GM21515 (cell line): Measurements from ENCODE around the gene KANK2.
"Not testable (repeated sequence)": the region's sequence is repeated elsewhere in the genome, so short reads cannot be mapped to it uniquely, and the experiment has no call there.

Experiments used
- ATAC-seq: cut with Tn5 transposase; IDR thresholded peaks from one replicate; pipeline ENCODE4 v1.9.1; 2021; ENCODE audit not compliant: unreplicated experiment

KANK2 gene

GRCh38 chr19:11142528-11143171 is 54.7 kb downstream of the KANK2 start:
- no peak for ATAC-seq

GRCh38 chr19:11141937-11142527 is 55.3 kb downstream of the KANK2 start:
- ATAC-seq: no peak

- no peak for ATAC-seq
Measured at GRCh38 chr19:11140896-11141295, 56.4 kb downstream of the KANK2 start.

- not testable (repeated sequence) for ATAC-seq
Measured at GRCh38 chr19:11140023-11140538, 57.3 kb downstream of the KANK2 start.

DNA sequence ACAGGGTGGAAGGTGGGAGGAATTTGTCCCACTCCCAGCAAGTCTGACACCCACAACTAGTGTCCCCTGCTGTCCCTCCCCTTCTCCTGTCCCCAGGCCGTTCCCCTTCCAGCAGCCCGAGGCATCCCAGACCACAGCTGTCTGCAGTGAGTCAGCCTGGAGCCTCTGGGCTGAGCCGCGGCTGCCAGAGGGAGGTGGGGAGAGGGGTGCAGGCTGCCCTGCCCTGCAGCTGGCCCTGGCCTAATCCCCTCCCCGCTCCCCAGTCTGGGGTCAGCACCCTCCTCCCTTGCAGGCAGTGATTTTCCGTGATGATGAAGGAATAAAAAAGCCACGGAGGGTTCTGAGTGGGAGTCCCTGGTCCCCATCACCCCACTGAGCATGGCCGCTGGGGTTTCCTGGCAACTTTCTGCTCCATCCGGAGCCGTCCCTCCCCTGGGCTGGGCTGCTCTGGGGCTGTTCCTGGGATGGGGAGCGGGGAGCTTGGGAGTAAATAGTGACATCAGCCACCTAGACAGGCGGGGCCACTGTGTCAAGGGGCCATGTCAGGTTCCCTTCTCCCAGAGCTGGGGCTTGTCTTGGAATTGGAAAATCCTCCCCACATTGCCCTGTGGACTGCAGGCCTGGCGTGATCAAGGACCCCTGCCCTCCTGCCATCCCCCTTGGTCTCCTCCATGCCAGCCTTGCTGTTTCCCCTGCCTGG is 58.6 kb downstream of the KANK2 start:
- no peak for ATAC-seq

- no peak for ATAC-seq
Measured at GRCh38 chr19:11137542-11138384, 59.6 kb downstream of the KANK2 start.

DNA sequence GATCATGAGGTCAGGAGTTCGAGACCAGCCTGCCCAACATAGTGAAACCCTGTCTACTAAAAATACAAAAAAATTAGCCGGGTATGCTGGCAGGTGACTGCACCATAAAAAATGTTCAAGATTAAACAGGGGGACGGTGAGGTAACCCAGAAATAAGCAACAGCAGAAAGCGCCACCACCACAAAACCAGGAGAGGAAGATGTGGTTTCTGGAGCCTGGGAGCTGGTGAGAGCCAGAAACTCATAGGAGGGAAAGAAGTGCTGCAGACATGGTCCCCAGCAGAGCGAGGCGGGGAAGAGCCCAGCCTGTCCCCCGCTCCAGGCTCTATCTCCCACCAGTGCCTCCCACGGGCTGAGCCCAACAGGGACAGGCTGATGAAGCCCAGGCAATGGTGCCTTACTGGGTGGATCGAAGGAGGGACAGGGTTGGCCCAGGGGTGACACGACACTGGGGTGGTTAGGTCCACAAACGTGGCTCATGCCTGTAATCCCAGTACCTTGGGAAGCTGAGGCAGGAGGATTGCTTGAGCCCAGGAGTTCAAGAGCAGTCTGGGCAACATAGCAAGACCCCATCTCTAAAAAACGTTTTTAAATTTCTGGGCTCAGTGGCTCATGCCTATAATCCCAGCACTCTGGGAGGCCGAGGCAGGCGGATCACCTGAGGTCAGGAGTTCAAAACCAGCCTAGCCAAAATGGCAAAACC is 60.8 kb downstream of the KANK2 start:
- ATAC-seq: no peak

DNA sequence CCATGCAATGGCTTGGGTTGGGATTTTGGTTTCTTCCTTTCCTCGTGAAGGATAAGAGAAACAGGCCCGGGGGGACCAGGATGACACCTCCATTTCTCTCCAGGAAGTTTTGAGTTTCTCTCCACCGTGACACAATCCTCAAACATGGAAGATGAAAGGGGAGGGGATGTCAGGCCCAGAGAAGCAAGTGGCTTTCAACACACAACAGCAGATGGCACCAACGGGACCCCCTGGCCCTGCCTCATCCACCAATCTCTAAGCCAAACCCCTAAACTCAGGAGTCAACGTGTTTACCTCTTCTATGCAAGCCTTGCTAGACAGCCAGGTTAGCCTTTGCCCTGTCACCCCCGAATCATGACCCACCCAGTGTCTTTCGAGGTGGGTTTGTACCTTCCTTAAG is 65.9 kb downstream of the KANK2 start:
- no peak for ATAC-seq

DNA sequence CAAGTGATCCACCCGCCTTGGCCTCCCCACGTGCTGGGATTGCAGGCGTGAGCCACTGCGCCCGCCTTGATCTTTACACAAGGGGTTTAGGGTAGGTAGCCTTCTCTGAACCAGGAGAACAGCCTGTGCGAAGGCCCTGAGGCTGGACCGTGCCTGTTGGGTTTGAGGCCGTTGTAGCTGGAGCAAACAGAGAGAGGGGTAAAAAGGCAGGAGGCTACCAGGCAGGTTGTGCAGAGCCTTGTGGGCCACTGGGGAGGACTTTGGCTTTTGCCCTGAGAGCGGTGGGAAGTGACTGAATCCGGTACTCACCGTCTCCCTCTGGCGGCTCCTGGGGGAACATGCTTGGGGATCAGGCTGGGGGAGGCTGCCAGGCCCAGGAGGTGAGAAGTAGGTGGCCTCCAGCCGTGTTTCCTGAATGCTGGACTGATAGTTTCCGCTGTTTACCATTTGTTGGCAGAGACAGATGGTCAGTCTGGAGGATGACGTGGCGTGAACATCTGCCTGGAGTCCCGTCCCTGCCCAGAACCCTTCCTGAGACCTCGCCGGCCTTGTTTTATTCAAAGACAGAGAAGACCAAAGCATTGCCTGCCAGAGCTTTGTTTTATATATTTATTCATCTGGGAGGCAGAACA is 66.4 kb downstream of the KANK2 start:
- no peak for ATAC-seq

- ATAC-seq: no peak
Measured at GRCh38 chr19:11127905-11128304, 69.4 kb downstream of the KANK2 start.

DNA sequence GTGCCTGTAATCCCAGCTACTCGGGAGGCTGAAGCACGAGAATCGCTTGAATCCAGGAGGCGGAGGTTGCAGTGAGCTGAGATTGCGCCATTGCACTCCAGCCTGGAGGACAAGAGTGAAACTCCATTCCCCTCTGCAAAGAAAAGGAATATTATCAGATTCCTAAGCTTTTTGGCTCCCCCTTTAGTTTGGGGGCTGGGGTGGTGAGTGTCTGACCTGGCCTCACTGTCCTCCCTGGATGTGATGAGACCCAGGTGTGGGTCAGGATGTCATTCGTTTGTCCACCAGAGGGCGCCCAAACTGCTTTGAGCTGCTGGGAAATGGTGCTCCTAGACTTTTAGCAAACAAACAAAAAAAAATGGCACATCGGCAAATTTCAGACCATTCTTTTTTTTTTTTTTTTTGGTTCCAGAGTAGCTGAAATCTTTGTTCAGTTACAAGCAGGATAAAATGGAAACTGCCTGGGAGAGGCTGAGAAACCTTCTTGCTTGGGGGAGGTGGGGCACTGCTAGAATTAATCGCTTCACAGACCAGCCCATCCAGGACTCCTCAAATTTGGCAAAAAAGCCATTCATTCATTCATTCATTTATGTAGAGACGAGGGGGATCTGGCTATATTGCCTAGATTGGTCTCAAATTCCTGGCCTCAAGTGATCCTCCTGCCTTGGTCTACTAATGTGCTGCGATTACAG is 71.2 kb downstream of the KANK2 start:
- ATAC-seq: no peak

DNA sequence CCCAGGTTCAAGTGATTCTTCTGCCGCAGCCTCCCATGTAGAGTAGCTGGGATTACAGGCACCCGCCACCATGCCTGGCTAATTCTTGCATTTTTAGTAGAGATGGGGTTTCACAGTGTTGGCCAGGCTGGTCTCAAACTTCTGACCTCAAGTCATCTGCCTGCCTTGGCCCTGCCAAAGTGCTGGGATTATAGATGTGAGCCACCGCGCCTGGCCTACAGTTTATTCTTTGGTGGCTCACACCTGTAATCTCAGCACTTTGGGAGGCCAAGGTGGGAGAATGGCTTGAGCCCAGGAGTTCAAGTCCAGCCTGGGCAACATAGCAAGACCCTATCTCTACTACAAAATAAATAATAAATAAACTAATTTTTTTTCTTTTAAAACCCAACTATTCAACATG is 73.2 kb downstream of the KANK2 start:
- not testable (repeated sequence) for ATAC-seq

GRCh38 chr19:11123114-11123513 is 74.2 kb downstream of the KANK2 start:
- ATAC-seq: no peak

DNA sequence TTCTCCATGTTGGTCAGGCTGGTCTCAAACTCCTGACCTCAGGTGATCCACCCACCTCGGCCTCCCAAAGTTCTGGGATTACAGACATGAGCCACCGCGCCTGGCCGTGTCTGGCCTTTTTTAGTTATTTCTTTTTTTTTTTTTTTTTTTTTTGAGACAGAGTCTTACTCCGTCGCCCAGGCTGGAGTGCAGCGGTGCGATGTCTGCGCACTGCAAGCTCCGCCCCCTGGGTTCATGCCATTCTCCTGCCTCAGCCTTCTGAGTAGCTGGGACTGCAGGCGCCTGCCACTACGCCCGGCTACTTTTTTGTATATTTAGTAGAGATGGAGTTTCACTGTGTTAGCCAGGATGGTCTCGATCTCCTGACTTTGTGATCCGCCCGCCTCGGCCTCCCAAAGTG is 75.4 kb downstream of the KANK2 start:
- not testable (repeated sequence) for ATAC-seq

DNA sequence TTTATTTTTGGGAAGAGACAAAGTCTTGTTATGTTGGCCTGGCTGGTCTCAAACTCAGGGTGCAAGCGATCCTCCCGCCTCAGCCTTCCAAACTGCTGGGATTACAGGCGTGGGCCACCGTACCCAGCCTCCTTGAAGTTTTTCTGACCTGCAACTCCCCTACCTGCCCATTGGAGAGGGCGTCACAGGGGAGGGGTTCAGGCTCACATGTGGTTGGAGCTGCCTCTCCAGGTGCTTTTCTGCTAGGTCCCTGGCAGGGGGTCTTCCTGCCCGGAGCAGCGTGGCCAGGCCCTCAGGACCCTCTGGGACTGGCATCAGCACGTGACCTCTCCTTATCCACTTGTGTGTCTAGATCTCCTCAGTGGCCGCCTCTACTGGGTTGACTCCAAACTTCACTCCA is 80.8 kb downstream of the KANK2 start:
- ATAC-seq: no peak

- no peak for ATAC-seq
Measured at GRCh38 chr19:11115895-11116446, 81.4 kb downstream of the KANK2 start.

- no peak for ATAC-seq
Measured at GRCh38 chr19:11115042-11115441, 82.3 kb downstream of the KANK2 start.
